ENCODE results near the gene LSM11.

The LSM11 gene

DNA sequence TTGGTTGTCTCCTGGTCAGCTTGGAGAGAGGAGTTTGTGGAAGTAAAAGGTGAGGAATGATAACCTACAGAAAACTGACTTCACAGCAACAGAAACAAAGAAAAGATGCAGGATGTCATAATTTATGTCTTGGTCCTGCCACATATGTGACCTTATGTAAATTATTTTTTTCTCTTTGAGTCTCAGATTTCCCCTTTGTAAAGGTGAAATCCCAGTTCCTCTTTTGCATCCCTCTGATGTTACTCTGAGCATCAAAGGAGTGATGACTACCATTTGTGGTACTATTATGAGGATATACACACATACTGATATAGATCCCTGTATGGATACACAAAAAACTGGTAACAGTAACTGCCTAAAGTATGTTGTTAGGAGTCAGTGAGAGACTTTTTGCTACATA, 13.7 kb upstream of the LSM11 start:
- no peaks in the 10 kb centered on the region for H3K79me2 ChIP-seq (ENCODE audit: insufficient read depth, low read length)
- no peak for TF ChIP-seq EZH2 (IDR thresholded peaks at IDR 0.05; ENCODE audit: borderline replicate concordance, low read depth, low read length, severe bottlenecking)
- TF ChIP-seq, protein P1, sequence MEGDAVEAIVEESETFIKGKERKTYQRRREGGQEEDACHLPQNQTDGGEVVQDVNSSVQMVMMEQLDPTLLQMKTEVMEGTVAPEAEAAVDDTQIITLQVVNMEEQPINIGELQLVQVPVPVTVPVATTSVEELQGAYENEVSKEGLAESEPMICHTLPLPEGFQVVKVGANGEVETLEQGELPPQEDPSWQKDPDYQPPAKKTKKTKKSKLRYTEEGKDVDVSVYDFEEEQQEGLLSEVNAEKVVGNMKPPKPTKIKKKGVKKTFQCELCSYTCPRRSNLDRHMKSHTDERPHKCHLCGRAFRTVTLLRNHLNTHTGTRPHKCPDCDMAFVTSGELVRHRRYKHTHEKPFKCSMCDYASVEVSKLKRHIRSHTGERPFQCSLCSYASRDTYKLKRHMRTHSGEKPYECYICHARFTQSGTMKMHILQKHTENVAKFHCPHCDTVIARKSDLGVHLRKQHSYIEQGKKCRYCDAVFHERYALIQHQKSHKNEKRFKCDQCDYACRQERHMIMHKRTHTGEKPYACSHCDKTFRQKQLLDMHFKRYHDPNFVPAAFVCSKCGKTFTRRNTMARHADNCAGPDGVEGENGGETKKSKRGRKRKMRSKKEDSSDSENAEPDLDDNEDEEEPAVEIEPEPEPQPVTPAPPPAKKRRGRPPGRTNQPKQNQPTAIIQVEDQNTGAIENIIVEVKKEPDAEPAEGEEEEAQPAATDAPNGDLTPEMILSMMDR (IDR thresholded peaks at IDR 0.05; ENCODE audit: borderline replicate concordance, extremely low read depth, low read length, poor library complexity, severe bottlenecking), result no peak
- peaks cover 21% of the 10 kb centered on the region for H3K4me1 ChIP-seq (ENCODE audit: insufficient read depth, low read length)
- no peak overlapping the region for H3K27ac ChIP-seq (ENCODE audit: low read length)
- DNase-seq, result no peak
- H3K36me3 ChIP-seq (ENCODE audit: insufficient read depth, low read length), result no peaks in the 10 kb centered on the region
- no peak overlapping the region for H3K9ac ChIP-seq (ENCODE audit: low read depth, low read length)
- no peaks in the 10 kb centered on the region for H3K27me3 ChIP-seq (ENCODE audit: insufficient read depth, low read length, poor library complexity)
- H3K4me3 ChIP-seq (ENCODE audit: low read depth in 1 of 2, low read length in 2 of 2), result no peak overlapping the region
- H3K9me3 ChIP-seq (ENCODE audit: insufficient read depth, low read length, severe bottlenecking), result no peaks in the 10 kb centered on the region
- ATAC-seq (ENCODE audit: insufficient read depth, low read depth), result no peak
- no peak overlapping the region for H3K4me2 ChIP-seq (ENCODE audit: insufficient read depth, low read length)
- no peak overlapping the region for H2AFZ ChIP-seq (ENCODE audit: low read depth, low read length)
- no peaks in the 10 kb centered on the region for H4K20me1 ChIP-seq (ENCODE audit: insufficient read depth, low read length)

DNA sequence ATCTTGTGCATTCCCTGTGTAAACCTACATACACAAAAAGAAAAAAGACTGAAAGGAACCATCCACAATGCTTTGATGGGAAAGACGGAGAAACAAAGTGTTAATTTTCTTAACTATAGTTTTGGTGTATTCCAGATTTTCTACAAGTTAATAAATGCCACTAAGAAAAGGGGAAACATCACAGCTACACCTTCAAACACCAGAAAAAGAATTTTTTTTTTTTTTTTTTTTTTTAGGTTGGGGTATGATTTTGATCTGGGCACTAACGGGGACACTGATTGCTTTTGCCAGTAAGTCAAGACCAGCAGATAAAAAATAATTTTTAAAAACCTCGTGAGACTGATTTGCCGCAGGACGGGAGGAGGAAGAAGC, 12.6 kb upstream of the LSM11 start:
- H3K9ac ChIP-seq (ENCODE audit: low read depth, low read length), result peak overlapping the region; percentile 55
- H2AFZ ChIP-seq (ENCODE audit: low read depth, low read length), result peak overlapping the region; percentile 97
- H3K27ac ChIP-seq (ENCODE audit: low read length), result peak overlapping the region; percentile 82
- ATAC-seq (ENCODE audit: insufficient read depth, low read depth), result no peak
- no peaks in the 10 kb centered on the region for H3K9me3 ChIP-seq (ENCODE audit: insufficient read depth, low read length, severe bottlenecking)
- H3K4me1 ChIP-seq (ENCODE audit: insufficient read depth, low read length), result peaks cover 21% of the 10 kb centered on the region
- DNase-seq, result no peak
- peak overlapping the region; percentile 40 to 74; a peak in 3 of 4 replicates for H3K4me3 ChIP-seq (ENCODE audit: low read depth in 1 of 2, low read length in 2 of 2)
- peak overlapping the region; percentile 77 for H3K4me2 ChIP-seq (ENCODE audit: insufficient read depth, low read length)
- no peaks in the 10 kb centered on the region for H4K20me1 ChIP-seq (ENCODE audit: insufficient read depth, low read length)
- TF ChIP-seq, protein P1 (IDR thresholded peaks at IDR 0.05; ENCODE audit: borderline replicate concordance, extremely low read depth, low read length, poor library complexity, severe bottlenecking), result no peak
- TF ChIP-seq EZH2 (IDR thresholded peaks at IDR 0.05; ENCODE audit: borderline replicate concordance, low read depth, low read length, severe bottlenecking), result no peak
- H3K79me2 ChIP-seq (ENCODE audit: insufficient read depth, low read length), result no peaks in the 10 kb centered on the region
- no peaks in the 10 kb centered on the region for H3K27me3 ChIP-seq (ENCODE audit: insufficient read depth, low read length, poor library complexity)
- no peaks in the 10 kb centered on the region for H3K36me3 ChIP-seq (ENCODE audit: insufficient read depth, low read length)

DNA sequence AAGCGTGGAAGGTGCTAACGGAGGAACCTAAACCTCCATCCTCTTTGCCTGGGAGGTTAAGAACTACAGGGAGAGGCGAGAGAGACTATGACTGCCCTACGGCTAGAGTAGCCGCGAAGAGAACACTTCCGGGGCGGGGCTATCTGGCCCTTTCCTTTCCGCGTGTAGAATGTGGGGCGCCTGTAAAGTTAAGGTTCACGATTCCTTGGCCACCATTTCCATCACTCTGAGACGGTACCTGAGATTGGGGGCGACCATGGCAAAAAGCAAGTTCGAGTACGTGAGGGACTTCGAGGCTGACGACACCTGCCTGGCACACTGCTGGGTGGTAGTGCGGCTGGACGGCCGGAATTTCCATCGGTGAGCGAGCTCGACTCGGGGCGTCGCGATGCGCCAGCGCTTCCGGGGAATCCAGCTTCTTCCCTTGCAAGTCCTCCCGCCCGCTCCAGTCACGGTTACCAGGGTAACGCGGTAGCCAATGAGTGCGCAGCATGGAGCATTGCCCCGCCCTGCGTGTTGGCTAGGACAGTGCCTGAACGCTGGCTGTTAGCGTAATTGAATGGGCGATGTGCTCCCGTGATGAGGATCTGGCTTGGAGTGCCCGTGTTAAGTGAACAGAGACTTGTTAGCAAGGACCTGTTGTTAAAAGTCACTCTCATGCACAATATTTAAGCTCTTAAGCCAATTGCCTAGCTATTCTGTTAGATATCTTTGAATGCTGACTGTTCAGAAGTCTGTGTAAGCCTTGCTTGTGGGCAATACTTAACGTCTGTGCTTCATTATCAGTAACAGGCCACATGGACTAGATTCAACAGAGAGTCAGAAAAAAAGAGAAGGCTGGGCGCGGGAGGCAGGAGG, 12.0 kb upstream of the LSM11 start, which contains the start of gene THG1L:
THG1L (plus strand) TSS at position 149 of the 858 bp plus-strand sequence; CDS start at position 170, 21 bp downstream.
- TF ChIP-seq EZH2 (IDR thresholded peaks at IDR 0.05; ENCODE audit: borderline replicate concordance, low read depth, low read length, severe bottlenecking), result no peak
- TF ChIP-seq, protein P1 (IDR thresholded peaks at IDR 0.05; ENCODE audit: borderline replicate concordance, extremely low read depth, low read length, poor library complexity, severe bottlenecking), result no peak
- no peaks in the 10 kb centered on the region for H3K27me3 ChIP-seq (ENCODE audit: insufficient read depth, low read length, poor library complexity)
- peak within 1 kb of the TSS; percentile 40 to 74; a peak in 3 of 4 replicates for H3K4me3 ChIP-seq (ENCODE audit: low read depth in 1 of 2, low read length in 2 of 2)
- no peaks in the 10 kb centered on the region for H4K20me1 ChIP-seq (ENCODE audit: insufficient read depth, low read length)
- ATAC-seq (ENCODE audit: insufficient read depth, low read depth), result peak; percentile 99
- peak within 1 kb of the TSS; percentile 82 for H3K27ac ChIP-seq (ENCODE audit: low read length)
- no peaks in the 10 kb centered on the region for H3K79me2 ChIP-seq (ENCODE audit: insufficient read depth, low read length)
- no peaks in the 10 kb centered on the region for H3K36me3 ChIP-seq (ENCODE audit: insufficient read depth, low read length)
- H3K4me2 ChIP-seq (ENCODE audit: insufficient read depth, low read length), result peak within 1 kb of the TSS; percentile 77
- H3K4me1 ChIP-seq (ENCODE audit: insufficient read depth, low read length), result peaks cover 21% of the 10 kb centered on the region
- peak within 1 kb of the TSS; percentile 55 for H3K9ac ChIP-seq (ENCODE audit: low read depth, low read length)
- no peaks in the 10 kb centered on the region for H3K9me3 ChIP-seq (ENCODE audit: insufficient read depth, low read length, severe bottlenecking)
- DNase-seq, result peak; percentile 98
- H2AFZ ChIP-seq (ENCODE audit: low read depth, low read length), result peak within 1 kb of the TSS; percentile 97

All from DND-41 (cell line).